Measurements from ENCODE around the gene CPHXL2.

DNA sequence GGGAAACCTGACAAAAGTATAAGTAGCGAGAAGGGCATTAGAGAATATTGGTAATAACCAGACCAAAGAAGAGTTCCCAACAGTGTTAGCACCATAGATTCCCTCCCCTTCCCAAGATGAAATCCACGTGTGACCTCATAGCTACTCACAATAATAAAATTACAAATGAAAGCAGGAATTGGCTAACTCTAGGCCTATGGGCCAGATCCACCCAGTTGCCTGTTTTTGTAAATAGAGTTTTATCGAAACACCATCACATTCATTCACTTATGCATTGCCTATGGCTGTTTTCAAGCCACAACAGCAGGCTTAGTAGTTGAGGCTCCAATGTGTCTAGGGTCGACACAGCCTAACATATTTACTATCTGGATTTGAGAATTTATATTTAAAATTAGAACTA, 41.6 kb upstream of the CPHXL2 start:
- no peak for TF ChIP-seq POLR2A (IDR thresholded peaks at IDR 0.05)
- TF ChIP-seq, protein P1, sequence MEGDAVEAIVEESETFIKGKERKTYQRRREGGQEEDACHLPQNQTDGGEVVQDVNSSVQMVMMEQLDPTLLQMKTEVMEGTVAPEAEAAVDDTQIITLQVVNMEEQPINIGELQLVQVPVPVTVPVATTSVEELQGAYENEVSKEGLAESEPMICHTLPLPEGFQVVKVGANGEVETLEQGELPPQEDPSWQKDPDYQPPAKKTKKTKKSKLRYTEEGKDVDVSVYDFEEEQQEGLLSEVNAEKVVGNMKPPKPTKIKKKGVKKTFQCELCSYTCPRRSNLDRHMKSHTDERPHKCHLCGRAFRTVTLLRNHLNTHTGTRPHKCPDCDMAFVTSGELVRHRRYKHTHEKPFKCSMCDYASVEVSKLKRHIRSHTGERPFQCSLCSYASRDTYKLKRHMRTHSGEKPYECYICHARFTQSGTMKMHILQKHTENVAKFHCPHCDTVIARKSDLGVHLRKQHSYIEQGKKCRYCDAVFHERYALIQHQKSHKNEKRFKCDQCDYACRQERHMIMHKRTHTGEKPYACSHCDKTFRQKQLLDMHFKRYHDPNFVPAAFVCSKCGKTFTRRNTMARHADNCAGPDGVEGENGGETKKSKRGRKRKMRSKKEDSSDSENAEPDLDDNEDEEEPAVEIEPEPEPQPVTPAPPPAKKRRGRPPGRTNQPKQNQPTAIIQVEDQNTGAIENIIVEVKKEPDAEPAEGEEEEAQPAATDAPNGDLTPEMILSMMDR (IDR thresholded peaks at IDR 0.05): no peak
- TF ChIP-seq POLR2AphosphoS5 (IDR thresholded peaks at IDR 0.05): no peak

All from sigmoid colon (tissue), 4 donors.